AG04449 (cell line): ENCODE data around the gene ADRA2B.

Source experiments
- CTCF ChIA-PET: fragments of 350-600 bp; formaldehyde crosslinking; extraction: SDS; loops from one replicate; lab custom pipeline; 2021; ENCODE audit warnings: antibody characterized with exemption; lab: Yijun Ruan, JAX
- POLR2A ChIA-PET: fragments of 400-600, 350-600 bp; formaldehyde crosslinking; extraction: SDS; loops from one replicate; lab custom pipeline; 2020; ENCODE audit warnings: antibody characterized with exemption, inconsistent platforms; lab: Yijun Ruan, JAX
- DNase-seq: peaks from one replicate; pipeline ENCODE4 v3.0.0-alpha.2; 2010; ENCODE audit warnings: low read depth, low spot score
- H3K4me3 ChIP-seq: 2 replicates; pipeline ENCODE4 v1.5.1; 2011; ENCODE audit warnings: low read depth, mild to moderate bottlenecking, control low read depth, low read length
- CTCF ChIP-seq: IDR thresholded peaks from one replicate; pipeline ENCODE4 v1.5.1; 2011; ENCODE audit warnings: mild to moderate bottlenecking, moderate library complexity, low read length, control low read depth, inconsistent platforms; ENCODE audit not compliant: insufficient read depth; ENCODE audit errors: missing control alignments

ADRA2B gene

GRCh38 chr2:96113367-96113677 is 3.0 kb downstream of the ADRA2B start:
- ChIA-PET POLR2A (no interaction called here), CTCF (interaction anchor here (0.6 to 2.7 kb wide), 3 partner anchors 39 to 121 kb away, joined by 3 to 12 read pairs (median 3); no protein-coding TSS in a partner anchor)
- DNase-seq = no peak
- TF ChIP-seq CTCF = no peak
- H3K4me3 ChIP-seq = no peak overlapping the region

GRCh38 chr2:96112501-96113366 is 3.6 kb downstream of the ADRA2B start:
- DNase-seq = no peak
- TF ChIP-seq CTCF = no peak
- H3K4me3 ChIP-seq = no peak overlapping the region
- CTCF ChIA-PET = interaction anchor here (1.7 to 2.4 kb wide), 2 partner anchors 38 to 91 kb away, joined by 3 to 7 read pairs; no protein-coding TSS in a partner anchor
- POLR2A ChIA-PET = interaction anchor here (0.7 kb wide), 1 partner anchor 8 kb away, joined by 3 read pairs; no protein-coding TSS in a partner anchor

- H3K4me3 ChIP-seq = no peak overlapping the region
- ChIA-PET POLR2A (interaction anchor here (0.7 kb wide), 1 partner anchor 7 kb away, joined by 3 read pairs; no protein-coding TSS in a partner anchor), CTCF (interaction anchor here (1.2 to 2.4 kb wide), 2 partner anchors 36 to 90 kb away, joined by 3 to 7 read pairs; no protein-coding TSS in a partner anchor)
- TF ChIP-seq CTCF = no peak
- DNase-seq = no peak
These were observed 4.4 kb downstream of the ADRA2B start for GRCh38 chr2:96111823-96112500.

GRCh38 chr2:96111257-96111640 is 5.1 kb downstream of the ADRA2B start:
- ChIA-PET CTCF (interaction anchor here (1.2 to 2.4 kb wide), 2 partner anchors 36 to 89 kb away, joined by 3 to 7 read pairs; no protein-coding TSS in a partner anchor), POLR2A (no interaction called here)
- DNase-seq = no peak
- TF ChIP-seq CTCF = no peak
- no peak overlapping the region for H3K4me3 ChIP-seq

- no peak for TF ChIP-seq CTCF
- POLR2A ChIA-PET = no interaction called here
- no peak for DNase-seq
- no peak overlapping the region for H3K4me3 ChIP-seq
- CTCF ChIA-PET = interaction anchor here (1.2 to 4.1 kb wide), 3 partner anchors 7 to 89 kb away, joined by 3 to 40 read pairs (median 7); partner anchors contain the start of gene ADRA2B
These were observed 5.6 kb downstream of the ADRA2B start for GRCh38 chr2:96110621-96111256.
